ENCODE data around the gene KCNJ11.

- TF ChIP-seq, protein P1, sequence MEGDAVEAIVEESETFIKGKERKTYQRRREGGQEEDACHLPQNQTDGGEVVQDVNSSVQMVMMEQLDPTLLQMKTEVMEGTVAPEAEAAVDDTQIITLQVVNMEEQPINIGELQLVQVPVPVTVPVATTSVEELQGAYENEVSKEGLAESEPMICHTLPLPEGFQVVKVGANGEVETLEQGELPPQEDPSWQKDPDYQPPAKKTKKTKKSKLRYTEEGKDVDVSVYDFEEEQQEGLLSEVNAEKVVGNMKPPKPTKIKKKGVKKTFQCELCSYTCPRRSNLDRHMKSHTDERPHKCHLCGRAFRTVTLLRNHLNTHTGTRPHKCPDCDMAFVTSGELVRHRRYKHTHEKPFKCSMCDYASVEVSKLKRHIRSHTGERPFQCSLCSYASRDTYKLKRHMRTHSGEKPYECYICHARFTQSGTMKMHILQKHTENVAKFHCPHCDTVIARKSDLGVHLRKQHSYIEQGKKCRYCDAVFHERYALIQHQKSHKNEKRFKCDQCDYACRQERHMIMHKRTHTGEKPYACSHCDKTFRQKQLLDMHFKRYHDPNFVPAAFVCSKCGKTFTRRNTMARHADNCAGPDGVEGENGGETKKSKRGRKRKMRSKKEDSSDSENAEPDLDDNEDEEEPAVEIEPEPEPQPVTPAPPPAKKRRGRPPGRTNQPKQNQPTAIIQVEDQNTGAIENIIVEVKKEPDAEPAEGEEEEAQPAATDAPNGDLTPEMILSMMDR (IDR thresholded peaks at IDR 0.05), result no peak
- TF ChIP-seq ZFX (IDR thresholded peaks at IDR 0.05; ENCODE audit: borderline replicate concordance), result no peak
Observed at GRCh38 chr11:17389957-17390649, 1.6 kb upstream of the KCNJ11 start.
